GM12878 (cell line): ENCODE measurements around the gene FAM200B. TPM values are rescaled to one million over a fixed set of nuclear protein-coding genes. Genes with fewer than 3 reads are reported as not detected.

ENCODE experiments used
- IRF4 ChIP-seq: IDR thresholded peaks from 2 replicates; pipeline ENCODE4 v1.6.1; 2011; ENCODE audit warnings: low read depth, low read length
- PML ChIP-seq: IDR thresholded peaks from 2 replicates; pipeline ENCODE4 v1.6.1; 2012; ENCODE audit warnings: low read length, inconsistent platforms
- polyA plus RNA-seq, 11 experiments: library from polyadenylated mRNA; depleted of rRNA in 4 of 11; unstranded in 6 of 11; stranded (reverse) in 5 of 11; fragments of >200 nt; fragmentation: Nextera tagmentation in 4 of 11; fragmentation: Illumina TruSeq in 1 of 11; extraction: Ambion mirVana in 4 of 11; extraction: Trizol in 1 of 11; gene quantifications; 1 replicate in 1 of 11; 2 replicates in 10 of 11; pipeline versions ENCODE4 v1.2.1 to v1.2.3, GENCODE V29; 2011 to 2016; ENCODE audit warnings: inconsistent platforms in 2 of 11, missing spikeins in 2 of 11, low read depth in 1 of 11
- total RNA-seq, 4 experiments: library from RNA; depleted of rRNA in 3 of 4; stranded (reverse); fragments of >200 nt in 3 of 4; fragmentation: Illumina TruSeq in 1 of 4; extraction: Trizol in 1 of 4; gene quantifications; 2 replicates each; pipeline versions ENCODE4 v1.2.1 to v1.2.3, GENCODE V29; 2013 to 2021
- TF ChIP-seq, protein P1 (sequence below): fragments of 450-650 bp; conservative IDR thresholded peaks from 2 replicates; pipeline ENCODE4 v1.6.1; 2017; ENCODE audit warnings: mild to moderate bottlenecking, moderate library complexity
- TF ChIP-seq, protein P2 (sequence below): IDR thresholded peaks from 2 replicates; pipeline ENCODE4 v1.6.1; 2011; ENCODE audit warnings: mild to moderate bottlenecking, low read depth, low read length, moderate library complexity; ENCODE audit not compliant: insufficient replicate concordance
- TF ChIP-seq, protein P3 (sequence below): fragments of 450-650 bp; IDR thresholded peaks from 2 replicates; pipeline ENCODE4 v1.6.1; 2017; ENCODE audit warnings: borderline replicate concordance
- TF ChIP-seq, protein P4 (sequence below): IDR thresholded peaks from 2 replicates; pipeline ENCODE4 v1.6.1; 2012; ENCODE audit warnings: low read depth, low read length, improper control_type of control experiment

FAM200B gene
- total and polyA plus RNA-seq, 10 of the 15 experiments (the other 5 are each of a cell fraction or from before 2014, with no cell fraction given): 13.8 to 48.5 (median 25.5) TPM

DNA sequence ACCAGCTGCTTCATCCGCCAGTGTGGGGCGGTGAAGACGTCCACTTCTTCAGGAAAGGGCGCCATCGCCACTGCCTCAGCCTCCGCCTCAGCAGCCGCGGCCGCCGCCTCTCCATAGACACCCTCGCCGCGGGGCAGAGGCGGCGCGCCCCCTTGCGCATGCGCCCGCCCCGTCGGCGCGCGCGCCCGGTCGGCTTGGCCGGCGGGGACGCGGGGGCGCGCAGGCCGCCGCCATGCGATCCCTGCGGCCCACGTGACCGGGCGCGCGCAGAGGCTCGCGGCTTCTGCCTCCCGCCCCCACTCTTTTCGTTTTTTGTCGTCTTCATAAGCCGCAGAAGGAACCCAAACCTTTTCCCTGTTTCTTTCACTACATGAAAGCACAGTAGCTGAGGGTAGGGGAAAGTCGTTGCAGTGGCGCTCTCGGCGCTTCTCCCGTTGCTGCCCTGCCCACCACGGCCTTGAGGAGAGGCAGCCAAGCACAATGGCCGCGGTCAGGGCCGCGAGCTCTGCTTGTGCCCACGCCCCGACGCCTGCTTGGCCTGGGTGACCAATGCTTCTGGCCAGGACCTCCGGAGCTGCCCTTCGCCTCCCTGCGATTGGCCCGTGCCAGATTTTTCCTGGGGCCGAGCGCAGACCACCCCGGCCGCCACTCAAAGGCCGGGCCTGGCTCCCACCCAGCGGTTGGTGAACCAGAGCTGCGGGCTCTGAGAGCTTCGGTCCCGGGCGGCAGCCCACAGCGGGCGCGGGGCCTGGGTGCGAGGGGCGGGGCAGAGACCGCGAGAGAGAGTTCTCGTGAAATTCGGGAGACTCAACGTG, 26.2 kb upstream of the FAM200B start, which contains the start of gene FBXL5 (continued):
- TF ChIP-seq, protein P1, sequence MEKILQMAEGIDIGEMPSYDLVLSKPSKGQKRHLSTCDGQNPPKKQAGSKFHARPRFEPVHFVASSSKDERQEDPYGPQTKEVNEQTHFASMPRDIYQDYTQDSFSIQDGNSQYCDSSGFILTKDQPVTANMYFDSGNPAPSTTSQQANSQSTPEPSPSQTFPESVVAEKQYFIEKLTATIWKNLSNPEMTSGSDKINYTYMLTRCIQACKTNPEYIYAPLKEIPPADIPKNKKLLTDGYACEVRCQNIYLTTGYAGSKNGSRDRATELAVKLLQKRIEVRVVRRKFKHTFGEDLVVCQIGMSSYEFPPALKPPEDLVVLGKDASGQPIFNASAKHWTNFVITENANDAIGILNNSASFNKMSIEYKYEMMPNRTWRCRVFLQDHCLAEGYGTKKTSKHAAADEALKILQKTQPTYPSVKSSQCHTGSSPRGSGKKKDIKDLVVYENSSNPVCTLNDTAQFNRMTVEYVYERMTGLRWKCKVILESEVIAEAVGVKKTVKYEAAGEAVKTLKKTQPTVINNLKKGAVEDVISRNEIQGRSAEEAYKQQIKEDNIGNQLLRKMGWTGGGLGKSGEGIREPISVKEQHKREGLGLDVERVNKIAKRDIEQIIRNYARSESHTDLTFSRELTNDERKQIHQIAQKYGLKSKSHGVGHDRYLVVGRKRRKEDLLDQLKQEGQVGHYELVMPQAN: 0 out of 2 replicates have a peak, but pooled peaks have one; percentile 24
- TF ChIP-seq PML (peak; percentile 88; the same call in 1 of the 2 replicates), IRF4 (no peak)
- TF ChIP-seq, protein P2, sequence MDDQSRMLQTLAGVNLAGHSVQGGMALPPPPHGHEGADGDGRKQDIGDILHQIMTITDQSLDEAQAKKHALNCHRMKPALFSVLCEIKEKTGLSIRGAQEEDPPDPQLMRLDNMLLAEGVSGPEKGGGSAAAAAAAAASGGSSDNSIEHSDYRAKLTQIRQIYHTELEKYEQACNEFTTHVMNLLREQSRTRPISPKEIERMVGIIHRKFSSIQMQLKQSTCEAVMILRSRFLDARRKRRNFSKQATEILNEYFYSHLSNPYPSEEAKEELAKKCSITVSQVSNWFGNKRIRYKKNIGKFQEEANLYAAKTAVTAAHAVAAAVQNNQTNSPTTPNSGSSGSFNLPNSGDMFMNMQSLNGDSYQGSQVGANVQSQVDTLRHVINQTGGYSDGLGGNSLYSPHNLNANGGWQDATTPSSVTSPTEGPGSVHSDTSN: no peak
- TF ChIP-seq, protein P3, sequence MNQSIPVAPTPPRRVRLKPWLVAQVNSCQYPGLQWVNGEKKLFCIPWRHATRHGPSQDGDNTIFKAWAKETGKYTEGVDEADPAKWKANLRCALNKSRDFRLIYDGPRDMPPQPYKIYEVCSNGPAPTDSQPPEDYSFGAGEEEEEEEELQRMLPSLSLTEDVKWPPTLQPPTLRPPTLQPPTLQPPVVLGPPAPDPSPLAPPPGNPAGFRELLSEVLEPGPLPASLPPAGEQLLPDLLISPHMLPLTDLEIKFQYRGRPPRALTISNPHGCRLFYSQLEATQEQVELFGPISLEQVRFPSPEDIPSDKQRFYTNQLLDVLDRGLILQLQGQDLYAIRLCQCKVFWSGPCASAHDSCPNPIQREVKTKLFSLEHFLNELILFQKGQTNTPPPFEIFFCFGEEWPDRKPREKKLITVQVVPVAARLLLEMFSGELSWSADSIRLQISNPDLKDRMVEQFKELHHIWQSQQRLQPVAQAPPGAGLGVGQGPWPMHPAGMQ: no peak
- TF ChIP-seq, protein P4, sequence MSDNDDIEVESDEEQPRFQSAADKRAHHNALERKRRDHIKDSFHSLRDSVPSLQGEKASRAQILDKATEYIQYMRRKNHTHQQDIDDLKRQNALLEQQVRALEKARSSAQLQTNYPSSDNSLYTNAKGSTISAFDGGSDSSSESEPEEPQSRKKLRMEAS: peak; percentile 80
